H9 (cell line): ENCODE results near the gene LPAR3. TPM values are rescaled to one million over a fixed set of nuclear protein-coding genes. Genes with fewer than 3 reads are reported as not detected.

Experiments
- DNase-seq: peaks from one replicate; pipeline ENCODE4 v3.0.0-alpha.2; 2017
- H2AFZ ChIP-seq: one replicate; pipeline ENCODE4 v1.6.1; 2013; ENCODE audit warnings: mild to moderate bottlenecking, low read length, control low read depth, moderate library complexity
- H2AK5ac ChIP-seq: 2 replicates; pipeline ENCODE4 v1.6.1; 2013; ENCODE audit warnings: low read length, control low read depth, mixed read lengths; ENCODE audit not compliant: insufficient read length
- H2BK120ac ChIP-seq: one replicate; pipeline ENCODE4 v1.6.1; 2013; ENCODE audit warnings: low read depth, mild to moderate bottlenecking, low read length, control low read depth, inconsistent platforms; ENCODE audit not compliant: poor library complexity, severe bottlenecking
- H2BK12ac ChIP-seq: 2 replicates; pipeline ENCODE4 v1.6.1; 2013; ENCODE audit warnings: low read length, control low read depth, mixed read lengths, low read depth; ENCODE audit not compliant: insufficient read length
- H2BK15ac ChIP-seq: 2 replicates; pipeline ENCODE4 v1.6.1; 2013; ENCODE audit warnings: low read depth, low read length, control low read depth
- H2BK20ac ChIP-seq: one replicate; pipeline ENCODE4 v1.6.1; 2013; ENCODE audit warnings: low read depth, mild to moderate bottlenecking, low read length, control low read depth, inconsistent platforms; ENCODE audit not compliant: poor library complexity, severe bottlenecking
- H2BK5ac ChIP-seq: 2 replicates; pipeline ENCODE4 v1.6.1; 2013; ENCODE audit warnings: low read length, control low read depth, mixed read lengths; ENCODE audit not compliant: insufficient read length
- H3K14ac ChIP-seq: 2 replicates; pipeline ENCODE4 v1.6.1; 2013; ENCODE audit warnings: low read length, control low read depth; ENCODE audit not compliant: insufficient read depth
- H3K18ac ChIP-seq: 2 replicates; pipeline ENCODE4 v1.6.1; 2013; ENCODE audit warnings: low read depth, mild to moderate bottlenecking, mixed read lengths, low read length, control low read depth; ENCODE audit not compliant: insufficient read length
- H3K23ac ChIP-seq: 2 replicates; pipeline ENCODE4 v1.6.1; 2013; ENCODE audit warnings: low read length, control low read depth, mixed read lengths, low read depth; ENCODE audit not compliant: insufficient read length
- H3K23me2 ChIP-seq: 2 replicates; pipeline ENCODE4 v1.6.1; 2013; ENCODE audit warnings: low read depth, mild to moderate bottlenecking, mixed read lengths, low read length, control low read depth; ENCODE audit not compliant: insufficient read length, poor library complexity, severe bottlenecking
- H3K27ac ChIP-seq: 2 replicates; pipeline ENCODE4 v1.5.1; 2013; ENCODE audit warnings: low read length, control low read depth, mixed read lengths, low read depth; ENCODE audit not compliant: insufficient read length
- H3K27me3 ChIP-seq: 2 replicates; pipeline ENCODE4 v1.6.1; 2013; ENCODE audit warnings: low read length, control low read depth, inconsistent platforms; ENCODE audit not compliant: insufficient read depth
- H3K4ac ChIP-seq: 2 replicates; pipeline ENCODE4 v1.6.1; 2013; ENCODE audit warnings: low read depth, mild to moderate bottlenecking, control low read depth, inconsistent platforms, low read length, moderate library complexity
- H3K4me1 ChIP-seq: 2 replicates; pipeline ENCODE4 v1.6.1; 2013; ENCODE audit warnings: low read length, control low read depth, inconsistent platforms; ENCODE audit not compliant: insufficient read depth
- H3K4me2 ChIP-seq: 2 replicates; pipeline ENCODE4 v1.6.1; 2013; ENCODE audit warnings: low read length, control low read depth, mixed read lengths; ENCODE audit not compliant: insufficient read length, insufficient read depth
- H3K56ac ChIP-seq: 2 replicates; pipeline ENCODE4 v1.6.1; 2013; ENCODE audit warnings: low read depth, mild to moderate bottlenecking, mixed read lengths, low read length, control low read depth; ENCODE audit not compliant: insufficient read length
- H3K79me1 ChIP-seq: 2 replicates; pipeline ENCODE4 v1.6.1; 2013; ENCODE audit warnings: low read depth, mild to moderate bottlenecking, moderate library complexity, low read length, control low read depth, inconsistent platforms; ENCODE audit not compliant: insufficient read depth, poor library complexity, severe bottlenecking
- H3K79me2 ChIP-seq: 2 replicates; pipeline ENCODE4 v1.6.1; 2013; ENCODE audit warnings: low read length, control low read depth, inconsistent platforms; ENCODE audit not compliant: insufficient read depth
- H3K9ac ChIP-seq: 2 replicates; pipeline ENCODE4 v1.6.1; 2013; ENCODE audit warnings: low read length, control low read depth, mixed read lengths; ENCODE audit not compliant: insufficient read length; ENCODE audit errors: extremely low read depth
- H3K9me3 ChIP-seq: one replicate; pipeline ENCODE4 v1.6.1; 2013; ENCODE audit warnings: low read depth, low read length, inconsistent platforms; ENCODE audit not compliant: control insufficient read depth
- H3T11ph ChIP-seq: one replicate; pipeline ENCODE4 v1.6.1; 2013; ENCODE audit warnings: mild to moderate bottlenecking, low read length, control low read depth, inconsistent platforms
- H4K20me1 ChIP-seq: one replicate; pipeline ENCODE4 v1.6.1; 2013; ENCODE audit not compliant: control insufficient read depth, insufficient read length, insufficient read depth
- H4K5ac ChIP-seq: 2 replicates; pipeline ENCODE4 v1.6.1; 2013; ENCODE audit warnings: low read depth, mild to moderate bottlenecking, mixed read lengths, low read length, control low read depth; ENCODE audit not compliant: insufficient read length
- H4K8ac ChIP-seq: replicated peaks from 2 replicates; pipeline ENCODE4 v1.6.1; 2013; ENCODE audit warnings: low read length, control low read depth, mixed read lengths, low read depth; ENCODE audit not compliant: insufficient read length
- H4K91ac ChIP-seq: 2 replicates; pipeline ENCODE4 v1.6.1; 2013; ENCODE audit warnings: low read depth, mild to moderate bottlenecking, moderate library complexity, mixed read lengths, low read length, control low read depth; ENCODE audit not compliant: insufficient read length
- H3K27ac Mint-ChIP-seq, 3 experiments: 2 replicates in 2 of 3; 3 replicates in 1 of 3; pipeline ENCODE4 v1.8.0; 2020 to 2021; ENCODE audit warnings: mixed read lengths in 3 of 3, mild to moderate bottlenecking in 1 of 3, moderate library complexity in 1 of 3
- H3K27me3 Mint-ChIP-seq: 2 replicates; pipeline ENCODE4 v1.8.0; 2021; ENCODE audit warnings: low read depth, mild to moderate bottlenecking, moderate library complexity, mixed read lengths
- H3K36me3 Mint-ChIP-seq, 3 experiments: 2 replicates in 2 of 3; 3 replicates in 1 of 3; pipeline ENCODE4 v1.8.0; 2020 to 2021; ENCODE audit warnings: low read depth in 3 of 3, mixed read lengths in 3 of 3; ENCODE audit not compliant: insufficient read depth in 1 of 3
- H3K4me1 Mint-ChIP-seq, 2 experiments: 2 replicates each; pipeline ENCODE4 v1.8.0; 2020; ENCODE audit warnings: mixed read lengths in 2 of 2
- H3K4me3 Mint-ChIP-seq, 2 experiments: 2 replicates in 1 of 2; 3 replicates in 1 of 2; pipeline ENCODE4 v1.8.0; 2020 to 2021; ENCODE audit warnings: mild to moderate bottlenecking in 2 of 2, mixed read lengths in 2 of 2, moderate library complexity in 1 of 2
- H3K9me3 Mint-ChIP-seq, 2 experiments: 2 replicates in 1 of 2; 3 replicates in 1 of 2; pipeline ENCODE4 v1.8.0; 2020; ENCODE audit warnings: mild to moderate bottlenecking in 2 of 2, mixed read lengths in 2 of 2, moderate library complexity in 1 of 2
- CTCF ChIP-seq: fragments of 200-600 bp; sonication (generic); conservative IDR thresholded peaks from 3 replicates; pipeline ENCODE4 v1.8.0; 2021; ENCODE audit warnings: antibody characterized with exemption, mild to moderate bottlenecking
- WGBS: extraction: QIAGEN DNeasy Blood & Tissue Kit; methylation state at CpG from one replicate; pipeline ENCODE4 v1.1.7; 2013; ENCODE audit warnings: missing lambda C conversion rate, low lambda C conversion rate, mixed read lengths; ENCODE audit not compliant: insufficient read length; ENCODE audit errors: extremely low coverage; 5-methylcytosine and 5-hydroxymethylcytosine counted together
- total RNA-seq: library from RNA; stranded (reverse); gene quantifications from 2 replicates; pipeline ENCODE4 v1.2.1, GENCODE V29; 2021

LPAR3 gene
- total RNA-seq, 1 experiment from 2014 or later, result 3.0 TPM

DNA sequence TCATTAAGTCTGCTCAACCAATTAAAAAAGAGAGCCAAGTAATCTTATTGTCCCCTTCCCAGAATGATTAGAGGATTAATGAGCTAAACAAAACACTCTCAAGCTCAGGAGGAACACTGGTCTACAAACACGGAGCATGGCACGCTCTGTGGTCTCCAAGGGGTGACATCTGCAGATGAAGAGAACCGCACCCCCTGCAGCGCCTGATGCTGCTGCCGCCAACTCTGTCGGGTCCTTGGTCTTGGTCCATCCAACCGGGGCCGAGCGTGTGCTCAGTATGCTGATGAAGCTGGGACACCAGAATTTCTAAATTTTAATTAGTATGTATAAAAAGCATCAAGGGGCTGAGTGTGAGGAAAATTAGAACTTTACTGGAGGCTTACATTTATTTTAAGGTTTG, 82.7 kb downstream of the LPAR3 start:
- DNase-seq, result no peak
- no peak overlapping the region for H3K14ac ChIP-seq

More for the DNA sequence above, 82.7 kb downstream of the LPAR3 start:
- Histone ChIP-seq H3K79me2 (no peaks in the 10 kb centered on the region), H3K9ac (no peak overlapping the region), H2BK20ac (no peak overlapping the region), H3K4ac (no peak overlapping the region), H3T11ph (no peak overlapping the region), H2AFZ (no peak overlapping the region), H2BK15ac (no peak overlapping the region), H3K4me1 (no peaks in the 10 kb centered on the region), H3K9me3 (no peaks in the 10 kb centered on the region), H2BK120ac (no peak overlapping the region), H3K4me2 (no peak overlapping the region), H3K23me2 (no peaks in the 10 kb centered on the region), H2AK5ac (no peak overlapping the region), H4K91ac (no peak overlapping the region), H3K79me1 (no peaks in the 10 kb centered on the region), H3K27me3 (no peaks in the 10 kb centered on the region), H4K5ac (no peak overlapping the region), H3K23ac (no peak overlapping the region), H4K8ac (no peak overlapping the region), H2BK5ac (no peak overlapping the region), H3K27ac (no peak overlapping the region), H2BK12ac (no peak overlapping the region), H4K20me1 (no peaks in the 10 kb centered on the region), H3K18ac (no peak overlapping the region), H3K56ac (no peak overlapping the region)
- H3K36me3 Mint-ChIP-seq, result no peaks in the 10 kb centered on the region
- H3K4me1 Mint-ChIP-seq, result no peaks in the 10 kb centered on the region; a peak in 1 of 4 replicates
- H3K4me3 Mint-ChIP-seq, result no peak overlapping the region
- H3K27me3 Mint-ChIP-seq, result no peaks in the 10 kb centered on the region
- WGBS, result no CpG with 5 or more reads among the region's 9 CpGs
- H3K27ac Mint-ChIP-seq, result no peak overlapping the region
- H3K9me3 Mint-ChIP-seq, result no peaks in the 10 kb centered on the region
- TF ChIP-seq CTCF, result no peak
